ENCODE results near the gene BCL2. TPM values are rescaled to one million over a fixed set of nuclear protein-coding genes. Genes with fewer than 3 reads are reported as not detected.

The BCL2 gene
- total and polyA plus RNA-seq, 9 of the 15 experiments (the other 6 are each of a cell fraction or from before 2014, with no cell fraction given), result 0.10 to 1.1 (median 0.65) TPM

DNA sequence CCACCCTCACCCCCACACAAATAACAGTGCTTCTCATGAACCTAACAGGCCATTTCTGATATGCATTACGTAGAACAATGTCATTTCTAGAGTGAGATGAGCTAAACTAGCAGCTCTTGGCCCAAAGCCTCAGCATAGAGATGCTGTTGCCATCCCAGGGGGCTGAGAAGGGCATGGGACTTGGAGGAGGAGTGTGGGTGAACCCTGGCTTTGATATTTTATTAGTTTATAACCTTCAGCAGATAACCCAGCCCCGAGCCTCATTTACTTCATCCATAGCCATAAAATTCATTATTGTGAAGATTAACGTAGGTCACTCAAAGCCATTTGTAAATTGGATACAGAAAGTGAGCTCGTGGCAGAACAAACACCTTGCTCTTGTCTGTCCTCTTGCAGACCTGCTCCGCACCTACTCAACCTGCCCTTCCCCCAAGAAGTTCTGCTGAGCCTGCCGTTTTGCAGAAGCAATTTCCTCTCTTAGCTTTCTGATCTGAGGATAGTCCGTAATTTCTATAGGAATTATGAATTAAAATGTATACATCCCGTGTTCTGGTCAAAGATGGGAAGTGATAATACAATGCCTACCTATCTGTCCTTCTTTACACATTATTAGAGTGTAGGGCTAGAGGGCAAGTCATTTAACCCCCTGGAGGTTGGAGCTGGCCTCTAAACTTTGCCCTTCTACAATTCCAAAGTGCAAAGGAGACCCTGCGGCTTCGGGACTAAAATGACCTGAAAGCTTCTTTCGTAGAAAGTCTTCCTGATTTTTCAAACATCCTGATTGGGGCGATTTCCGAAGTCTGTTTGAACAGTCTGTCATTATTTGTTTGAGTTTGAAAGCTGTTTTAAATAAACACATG, 187.4 kb downstream of the BCL2 start:
- no peak for ATAC-seq
- no peak overlapping the region for H2AFZ ChIP-seq (ENCODE audit: low read depth, low read length)
- H3K9ac ChIP-seq (ENCODE audit: insufficient read depth in 1 of 2, low read depth in 2 of 2, low read length in 2 of 2), result no peak overlapping the region
- no peak overlapping the region for H3K4me2 ChIP-seq (ENCODE audit: insufficient read depth, low read length)
- WGBS (ENCODE audit: insufficient coverage, low coverage, missing lambda C conversion rate), result 3% methylated on average over 13 of the region's 13 CpGs
- FAIRE-seq, result no peak
- BruUV-seq (replicated peaks), result no TSS peak
- no peaks in the 10 kb centered on the region for H4K20me1 ChIP-seq (replicated peaks; ENCODE audit: control insufficient read depth, insufficient read depth, low read length)
- H3K36me3 ChIP-seq (ENCODE audit: control insufficient read depth, insufficient read depth, low read length), result no peaks in the 10 kb centered on the region
- H3K27me3 ChIP-seq (ENCODE audit: control insufficient read depth in 2 of 2, insufficient read depth in 2 of 2, low read length in 2 of 2), result peaks cover 0 to 16% of the 10 kb centered on the region in 2 experiments; a peak in 2 of 5 replicates
- in situ Hi-C loops (cut with MboI), result loop anchor here (10.0 kb wide), 1 partner anchor 303 kb away; no protein-coding TSS in a partner anchor
- ChIA-PET POLR2A (interaction anchor here (0.5 to 0.7 kb wide), 2 partner anchors 311 to 436 kb away, joined by 3 read pairs; no protein-coding TSS in a partner anchor), CTCF (ENCODE audit: low intra/inter-chr PET ratio) (no interaction called here)
- no peak overlapping the region for H3K4me3 ChIP-seq
- no peaks in the 10 kb centered on the region for H3K79me2 ChIP-seq (ENCODE audit: control insufficient read depth, insufficient read depth, low read length)
- H3K4me1 ChIP-seq (replicated peaks in 1 of 2; ENCODE audit: control insufficient read depth in 2 of 2, insufficient read depth in 2 of 2, low read length in 2 of 2), result no peaks in the 10 kb centered on the region
- no peak for TF ChIP-seq SMAD3 (CRISPR knock-in tag; conservative IDR thresholded peaks at IDR 0.05)
- TF ChIP-seq EP400 (IDR thresholded peaks at IDR 0.05), result no peak
- TF ChIP-seq, protein P1, sequence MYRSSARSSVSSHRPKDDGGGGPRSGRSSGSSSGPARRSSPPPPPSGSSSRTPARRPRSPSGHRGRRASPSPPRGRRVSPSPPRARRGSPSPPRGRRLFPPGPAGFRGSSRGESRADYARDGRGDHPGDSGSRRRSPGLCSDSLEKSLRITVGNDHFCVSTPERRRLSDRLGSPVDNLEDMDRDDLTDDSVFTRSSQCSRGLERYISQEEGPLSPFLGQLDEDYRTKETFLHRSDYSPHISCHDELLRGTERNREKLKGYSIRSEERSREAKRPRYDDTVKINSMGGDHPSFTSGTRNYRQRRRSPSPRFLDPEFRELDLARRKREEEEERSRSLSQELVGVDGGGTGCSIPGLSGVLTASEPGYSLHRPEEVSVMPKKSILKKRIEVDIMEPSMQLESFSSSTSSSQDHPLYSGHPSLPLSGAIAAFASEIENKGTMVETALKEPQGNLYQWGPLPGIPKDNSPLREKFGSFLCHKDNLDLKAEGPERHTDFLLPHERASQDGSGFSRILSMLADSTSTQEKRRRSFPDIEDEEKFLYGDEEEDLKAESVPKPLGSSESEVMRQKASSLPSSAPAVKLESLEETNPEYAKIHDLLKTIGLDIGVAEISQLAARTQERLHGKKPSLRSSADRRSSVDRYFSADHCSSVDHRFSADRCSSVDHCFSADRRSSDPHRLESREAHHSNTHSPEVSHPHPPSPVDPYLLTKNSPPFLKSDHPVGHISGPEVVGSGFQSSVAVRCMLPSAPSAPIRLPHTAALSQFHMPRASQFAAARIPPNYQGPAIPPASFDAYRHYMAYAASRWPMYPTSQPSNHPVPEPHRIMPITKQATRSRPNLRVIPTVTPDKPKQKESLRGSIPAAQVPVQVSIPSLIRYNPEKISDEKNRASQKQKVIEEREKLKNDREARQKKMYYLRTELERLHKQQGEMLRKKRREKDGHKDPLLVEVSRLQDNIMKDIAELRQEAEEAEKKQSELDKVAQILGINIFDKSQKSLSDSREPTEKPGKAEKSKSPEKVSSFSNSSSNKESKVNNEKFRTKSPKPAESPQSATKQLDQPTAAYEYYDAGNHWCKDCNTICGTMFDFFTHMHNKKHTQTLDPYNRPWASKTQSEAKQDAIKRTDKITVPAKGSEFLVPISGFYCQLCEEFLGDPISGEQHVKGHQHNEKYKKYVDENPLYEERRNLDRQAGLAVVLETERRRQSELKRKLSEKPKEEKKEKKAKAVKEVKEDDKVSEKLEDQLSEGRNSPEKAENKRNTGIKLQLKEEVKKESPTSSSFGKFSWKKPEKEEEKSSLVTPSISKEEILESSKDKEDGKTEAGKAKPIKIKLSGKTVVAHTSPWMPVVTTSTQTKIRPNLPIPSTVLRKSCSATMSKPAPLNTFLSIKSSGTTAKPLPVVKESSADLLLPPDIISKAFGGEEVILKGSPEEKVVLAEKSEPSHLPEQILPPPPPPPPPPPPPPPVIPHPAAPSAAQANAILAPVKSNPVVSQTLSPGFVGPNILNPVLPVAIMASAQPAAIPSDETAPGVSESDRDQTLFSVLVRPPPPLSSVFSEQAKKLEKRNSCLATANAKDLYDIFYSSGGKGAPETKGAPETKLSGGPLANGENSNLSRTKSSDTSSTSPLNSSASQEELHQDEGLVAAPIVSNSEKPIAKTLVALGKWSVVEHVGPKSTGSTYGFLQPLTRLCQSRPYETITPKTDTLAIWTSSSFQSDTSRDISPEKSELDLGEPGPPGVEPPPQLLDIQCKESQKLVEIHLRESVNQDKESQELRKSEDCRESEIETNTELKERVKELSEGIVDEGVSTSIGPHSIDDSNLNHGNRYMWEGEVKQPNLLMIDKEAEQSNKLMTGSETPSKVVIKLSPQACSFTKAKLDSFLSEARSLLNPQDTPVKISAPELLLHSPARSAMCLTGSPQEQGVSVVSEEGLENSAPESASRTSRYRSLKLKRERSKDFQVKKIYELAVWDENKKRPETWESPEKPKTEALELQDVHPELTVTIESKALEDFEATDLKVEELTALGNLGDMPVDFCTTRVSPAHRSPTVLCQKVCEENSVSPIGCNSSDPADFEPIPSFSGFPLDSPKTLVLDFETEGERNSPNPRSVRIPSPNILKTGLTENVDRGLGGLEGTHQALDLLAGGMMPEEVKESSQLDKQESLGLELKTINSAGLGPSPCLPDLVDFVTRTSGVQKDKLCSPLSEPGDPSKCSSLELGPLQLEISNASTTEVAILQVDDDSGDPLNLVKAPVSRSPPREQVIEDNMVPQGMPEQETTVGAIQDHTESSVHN (IDR thresholded peaks at IDR 0.05; ENCODE audit: borderline replicate concordance in 1 of 2, low read depth in 1 of 2), result no peak
- no peak for TF ChIP-seq BMI1 (IDR thresholded peaks at IDR 0.05; ENCODE audit: low read length)
- no peak overlapping the region for H3K27ac ChIP-seq (ENCODE audit: extremely low read depth, low read depth, low read length)
- no peaks in the 10 kb centered on the region for H3K9me1 ChIP-seq (ENCODE audit: control insufficient read depth, insufficient read depth, low read length)
- intact Hi-C loops (cut with micrococcal nuclease), result loop anchor here (2.0 to 10.0 kb wide), 3 partner anchors 83 to 309 kb away; no protein-coding TSS in a partner anchor
- DNase-seq (ENCODE audit: extremely low read depth in 1 of 4, low spot score in 3 of 4), result no peak
- no peaks in the 10 kb centered on the region for H3K9me3 ChIP-seq (replicated peaks; ENCODE audit: control insufficient read depth, insufficient read depth, low read depth, low read length)

All from K562 (cell line).